ENCODE results near the gene CRYBA2. TPM values are rescaled to one million over a fixed set of nuclear protein-coding genes. Genes with fewer than 3 reads are reported as not detected.
A peak's percentile ranks its signal among the peaks of the same experiment; 100 is the strongest.

The CRYBA2 gene
- total and polyA plus RNA-seq, 2 donors (not counting 3 experiments of a cell fraction or from before 2014, with no cell fraction given): not detected

DNA sequence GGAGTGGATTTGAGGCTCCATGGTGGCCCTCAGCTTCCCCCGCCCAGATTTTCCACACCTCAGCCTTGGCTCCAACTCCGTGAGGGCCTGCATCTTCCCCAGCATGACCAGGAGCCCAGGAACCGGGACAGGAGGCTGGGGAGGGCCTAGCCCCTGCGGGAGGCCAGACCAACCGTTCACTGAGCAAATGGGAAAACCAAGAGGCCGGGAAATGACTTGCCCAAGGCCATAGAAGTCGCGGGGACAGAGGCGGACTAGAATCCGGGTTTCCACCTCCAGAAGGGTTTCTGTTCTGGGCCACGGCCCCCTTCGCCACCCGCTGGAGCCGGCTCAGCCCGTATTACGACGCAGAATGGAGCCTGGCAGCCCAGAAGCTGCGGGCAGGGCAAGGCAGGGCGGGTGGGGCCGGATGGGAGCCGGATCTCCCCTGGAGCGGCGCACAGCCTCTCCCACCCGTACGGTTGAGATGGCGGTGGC lies 7.9 kb upstream of the CRYBA2 start:
- no peak overlapping the region for H3K9ac ChIP-seq (replicated peaks; ENCODE audit: extremely low read depth, insufficient read depth, low read length)
- H3K4me1 ChIP-seq (ENCODE audit: control insufficient read depth, extremely low read depth, insufficient read depth, low read length): no peaks in the 10 kb centered on the region
- TF ChIP-seq JUN (IDR thresholded peaks at IDR 0.05; ENCODE audit: borderline replicate concordance, insufficient read depth, insufficient read length, low read depth): no peak
- TF ChIP-seq, protein P1, sequence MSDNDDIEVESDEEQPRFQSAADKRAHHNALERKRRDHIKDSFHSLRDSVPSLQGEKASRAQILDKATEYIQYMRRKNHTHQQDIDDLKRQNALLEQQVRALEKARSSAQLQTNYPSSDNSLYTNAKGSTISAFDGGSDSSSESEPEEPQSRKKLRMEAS (IDR thresholded peaks at IDR 0.05; ENCODE audit: insufficient read depth, insufficient read length): no peak
- TF ChIP-seq, protein P2, sequence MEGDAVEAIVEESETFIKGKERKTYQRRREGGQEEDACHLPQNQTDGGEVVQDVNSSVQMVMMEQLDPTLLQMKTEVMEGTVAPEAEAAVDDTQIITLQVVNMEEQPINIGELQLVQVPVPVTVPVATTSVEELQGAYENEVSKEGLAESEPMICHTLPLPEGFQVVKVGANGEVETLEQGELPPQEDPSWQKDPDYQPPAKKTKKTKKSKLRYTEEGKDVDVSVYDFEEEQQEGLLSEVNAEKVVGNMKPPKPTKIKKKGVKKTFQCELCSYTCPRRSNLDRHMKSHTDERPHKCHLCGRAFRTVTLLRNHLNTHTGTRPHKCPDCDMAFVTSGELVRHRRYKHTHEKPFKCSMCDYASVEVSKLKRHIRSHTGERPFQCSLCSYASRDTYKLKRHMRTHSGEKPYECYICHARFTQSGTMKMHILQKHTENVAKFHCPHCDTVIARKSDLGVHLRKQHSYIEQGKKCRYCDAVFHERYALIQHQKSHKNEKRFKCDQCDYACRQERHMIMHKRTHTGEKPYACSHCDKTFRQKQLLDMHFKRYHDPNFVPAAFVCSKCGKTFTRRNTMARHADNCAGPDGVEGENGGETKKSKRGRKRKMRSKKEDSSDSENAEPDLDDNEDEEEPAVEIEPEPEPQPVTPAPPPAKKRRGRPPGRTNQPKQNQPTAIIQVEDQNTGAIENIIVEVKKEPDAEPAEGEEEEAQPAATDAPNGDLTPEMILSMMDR (IDR thresholded peaks at IDR 0.05; ENCODE audit: extremely low read depth in 1 of 2, insufficient read depth in 1 of 2, low read depth in 1 of 2, low read length in 2 of 2): no peak
- TF ChIP-seq POLR2A (IDR thresholded peaks at IDR 0.05; ENCODE audit: low read depth, low read length): no peak
- TF ChIP-seq MYC (IDR thresholded peaks at IDR 0.05; ENCODE audit: low read depth, low read length): no peak
- no peak for TF ChIP-seq FOS (IDR thresholded peaks at IDR 0.05; ENCODE audit: borderline replicate concordance, insufficient read depth, low read length)
- TF ChIP-seq POLR2AphosphoS5 (IDR thresholded peaks at IDR 0.05; ENCODE audit: insufficient read depth, low read depth, low read length): no peak
- peak; percentile 87 for TF ChIP-seq EZH2 (IDR thresholded peaks at IDR 0.05; ENCODE audit: borderline replicate concordance, low read depth, low read length, severe bottlenecking)
- no peak for TF ChIP-seq GATA2 (IDR thresholded peaks at IDR 0.05; ENCODE audit: insufficient read depth, insufficient read length, low read depth, low read length)
- no TSS peak for BruUV-seq (replicated peaks)
- DNase-seq (ENCODE audit: low read depth, low spot score) (no peak), FAIRE-seq (no peak)
- H2AFZ ChIP-seq (ENCODE audit: low read depth, low read length): no peak overlapping the region
- intact Hi-C loops (cut with micrococcal nuclease): no loop called here
- no peaks in the 10 kb centered on the region for H3K9me3 ChIP-seq (replicated peaks; ENCODE audit: control insufficient read depth, insufficient read depth, low read length)
- no peaks in the 10 kb centered on the region for H3K9me1 ChIP-seq (replicated peaks; ENCODE audit: control insufficient read depth, extremely low read depth, insufficient read depth, low read length)
- POLR2A ChIA-PET: no interaction called here
- no peaks in the 10 kb centered on the region for H4K20me1 ChIP-seq (replicated peaks; ENCODE audit: control insufficient read depth, extremely low read depth, insufficient read depth, low read length)
- peaks cover 63 to 67% of the 10 kb centered on the region in 2 experiments for H3K27me3 ChIP-seq (ENCODE audit: control insufficient read depth in 2 of 2, insufficient read depth in 2 of 2, low read length in 2 of 2)
- dilution Hi-C loops (cut with MboI; ENCODE audit: extremely low pct_ligation_motif_present, low sequenced_read_pairs): no loop called here
- H3K4me2 ChIP-seq (ENCODE audit: insufficient read depth, low read length): no peak overlapping the region
- H3K36me3 ChIP-seq (ENCODE audit: control insufficient read depth in 2 of 2, extremely low read depth in 1 of 2, insufficient read depth in 2 of 2, low read length in 2 of 2): no peaks in the 10 kb centered on the region
- H3K79me2 ChIP-seq (ENCODE audit: control insufficient read depth, insufficient read depth, low read length): no peaks in the 10 kb centered on the region
- H3K27ac ChIP-seq (ENCODE audit: insufficient read depth, low read depth, low read length): no peak overlapping the region
- H3K4me3 ChIP-seq (replicated peaks in 1 of 3; ENCODE audit: insufficient read depth in 1 of 3, low read depth in 1 of 3, low read length in 3 of 3): no peak overlapping the region
- CTCF ChIA-PET: interaction anchor here (1.1 to 8.0 kb wide), 4 partner anchors 20 to 187 kb away, joined by 4 to 56 read pairs (median 6); no protein-coding TSS in a partner anchor
